ENCODE results near the gene DMTF1. TPM values are rescaled to one million over a fixed set of nuclear protein-coding genes. Genes with fewer than 3 reads are reported as not detected.

DMTF1 gene, protein sequence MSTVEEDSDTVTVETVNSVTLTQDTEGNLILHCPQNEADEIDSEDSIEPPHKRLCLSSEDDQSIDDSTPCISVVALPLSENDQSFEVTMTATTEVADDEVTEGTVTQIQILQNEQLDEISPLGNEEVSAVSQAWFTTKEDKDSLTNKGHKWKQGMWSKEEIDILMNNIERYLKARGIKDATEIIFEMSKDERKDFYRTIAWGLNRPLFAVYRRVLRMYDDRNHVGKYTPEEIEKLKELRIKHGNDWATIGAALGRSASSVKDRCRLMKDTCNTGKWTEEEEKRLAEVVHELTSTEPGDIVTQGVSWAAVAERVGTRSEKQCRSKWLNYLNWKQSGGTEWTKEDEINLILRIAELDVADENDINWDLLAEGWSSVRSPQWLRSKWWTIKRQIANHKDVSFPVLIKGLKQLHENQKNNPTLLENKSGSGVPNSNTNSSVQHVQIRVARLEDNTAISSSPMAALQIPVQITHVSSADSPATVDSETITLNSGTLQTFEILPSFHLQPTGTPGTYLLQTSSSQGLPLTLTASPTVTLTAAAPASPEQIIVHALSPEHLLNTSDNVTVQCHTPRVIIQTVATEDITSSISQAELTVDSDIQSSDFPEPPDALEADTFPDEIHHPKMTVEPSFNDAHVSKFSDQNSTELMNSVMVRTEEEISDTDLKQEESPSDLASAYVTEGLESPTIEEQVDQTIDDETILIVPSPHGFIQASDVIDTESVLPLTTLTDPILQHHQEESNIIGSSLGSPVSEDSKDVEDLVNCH
- 90.5 and 94.3 TPM in 2 replicates for total RNA-seq (2021)
- percentile 97 among the genes with signal in this experiment for Bru-seq, nascent RNA
- percentile 96 among the genes with signal in this experiment for BruChase-seq, experiment 1, labeled RNA remaining after a 2-hour chase
- percentile 81 among the genes with signal in this experiment for BruChase-seq, experiment 2, labeled RNA remaining after a 6-hour chase
- long read RNA-seq, transcript DMTF1-201 (18 exons, 3,801 nt) = major isoform, 10 of 40 reads
- long read RNA-seq, partial matches to known transcripts = 4 of 40 reads
- long read RNA-seq, other reads (novel, unspliced or antisense) = 23 of 40 reads

DNA sequence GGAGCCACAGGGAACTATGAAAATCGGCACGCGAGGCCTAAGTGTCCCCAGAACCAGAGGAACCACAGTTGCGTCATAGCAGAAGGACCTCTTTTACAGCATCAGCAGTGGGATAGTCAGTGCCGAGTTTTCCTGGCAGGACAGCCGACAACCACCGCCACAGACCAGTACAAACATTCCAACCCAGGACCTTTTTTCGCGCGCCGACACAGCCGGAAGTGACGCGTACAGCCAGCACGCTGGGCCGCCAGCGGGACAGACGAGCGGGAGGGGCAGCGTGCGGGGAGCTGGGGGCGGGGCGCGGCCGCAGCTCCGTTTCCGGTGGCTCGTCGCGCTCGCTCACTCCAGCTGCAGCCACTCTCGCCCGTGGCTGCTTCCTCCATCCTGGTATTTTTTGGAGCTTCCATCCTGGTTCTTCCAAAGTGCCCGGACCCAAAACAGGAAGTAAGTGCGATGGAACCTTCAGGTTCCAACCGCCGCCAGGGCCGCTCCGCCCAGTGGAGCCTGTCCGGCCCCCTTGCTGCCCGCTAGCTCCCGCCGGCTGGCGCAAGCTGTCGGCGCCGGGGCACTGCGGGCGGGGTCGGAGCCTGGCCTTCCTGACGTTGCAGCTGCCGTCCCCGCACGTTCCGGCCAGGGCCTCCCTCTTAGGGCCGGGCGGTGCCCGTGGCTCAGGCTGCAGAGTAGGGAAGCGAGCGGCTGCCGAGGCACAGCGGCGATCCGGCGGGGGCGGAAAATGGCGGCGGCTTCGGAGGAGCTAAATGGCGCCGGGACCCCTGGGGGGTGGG lies at the start of gene DMTF1:
DMTF1 (plus strand) TSS at position 342 of the 785 bp plus-strand sequence. CDS start 12,489 bp downstream, outside the sequence.
- no TSS peak for BruUV-seq (replicated peaks)
- Histone ChIP-seq H3K4me3 (ENCODE audit: low read depth, low read length, poor library complexity, severe bottlenecking) (peak within 1 kb of the TSS; percentile 89), H3K4me1 (ENCODE audit: insufficient read depth, low read length, poor library complexity, severe bottlenecking) (peaks cover 11% of the 10 kb centered on the region), H3K27ac (ENCODE audit: low read depth, low read length, poor library complexity, severe bottlenecking) (peak within 1 kb of the TSS; percentile 99), H3K9me3 (ENCODE audit: low read depth, low read length, poor library complexity, severe bottlenecking) (no peaks in the 10 kb centered on the region), H3K27me3 (replicated peaks; ENCODE audit: insufficient read depth, low read depth, low read length, poor library complexity) (no peaks in the 10 kb centered on the region), H3K36me3 (ENCODE audit: insufficient read depth, low read length, poor library complexity, severe bottlenecking) (peaks cover 11% of the 10 kb centered on the region)
- ChIA-PET POLR2A (ENCODE audit: low non-redundant PET) (interaction anchor here (0.6 to 1.2 kb wide), 7 partner anchors 17 to 220 kb away, joined by 3 to 6 read pairs (median 3); no protein-coding TSS in a partner anchor), CTCF (interaction anchor here (0.6 to 0.8 kb wide), 2 partner anchors 67 to 68 kb away, joined by 3 to 4 read pairs; no protein-coding TSS in a partner anchor)
- peak; percentile 96 for DNase-seq (ENCODE audit: low spot score)
- intact Hi-C loops (cut with micrococcal nuclease; ENCODE audit: unreplicated experiment) = loop anchor here (2.0 to 5.0 kb wide), 2 partner anchors 66 to 85 kb away; partner anchors contain the start of gene TMEM243
- TF ChIP-seq EZH2 (IDR thresholded peaks at IDR 0.05; ENCODE audit: borderline replicate concordance, low read depth, low read length, poor library complexity, severe bottlenecking) = no peak
- TF ChIP-seq, protein P1, sequence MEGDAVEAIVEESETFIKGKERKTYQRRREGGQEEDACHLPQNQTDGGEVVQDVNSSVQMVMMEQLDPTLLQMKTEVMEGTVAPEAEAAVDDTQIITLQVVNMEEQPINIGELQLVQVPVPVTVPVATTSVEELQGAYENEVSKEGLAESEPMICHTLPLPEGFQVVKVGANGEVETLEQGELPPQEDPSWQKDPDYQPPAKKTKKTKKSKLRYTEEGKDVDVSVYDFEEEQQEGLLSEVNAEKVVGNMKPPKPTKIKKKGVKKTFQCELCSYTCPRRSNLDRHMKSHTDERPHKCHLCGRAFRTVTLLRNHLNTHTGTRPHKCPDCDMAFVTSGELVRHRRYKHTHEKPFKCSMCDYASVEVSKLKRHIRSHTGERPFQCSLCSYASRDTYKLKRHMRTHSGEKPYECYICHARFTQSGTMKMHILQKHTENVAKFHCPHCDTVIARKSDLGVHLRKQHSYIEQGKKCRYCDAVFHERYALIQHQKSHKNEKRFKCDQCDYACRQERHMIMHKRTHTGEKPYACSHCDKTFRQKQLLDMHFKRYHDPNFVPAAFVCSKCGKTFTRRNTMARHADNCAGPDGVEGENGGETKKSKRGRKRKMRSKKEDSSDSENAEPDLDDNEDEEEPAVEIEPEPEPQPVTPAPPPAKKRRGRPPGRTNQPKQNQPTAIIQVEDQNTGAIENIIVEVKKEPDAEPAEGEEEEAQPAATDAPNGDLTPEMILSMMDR (conservative IDR thresholded peaks at IDR 0.05; ENCODE audit: low read depth, low read length) = no peak

DNA sequence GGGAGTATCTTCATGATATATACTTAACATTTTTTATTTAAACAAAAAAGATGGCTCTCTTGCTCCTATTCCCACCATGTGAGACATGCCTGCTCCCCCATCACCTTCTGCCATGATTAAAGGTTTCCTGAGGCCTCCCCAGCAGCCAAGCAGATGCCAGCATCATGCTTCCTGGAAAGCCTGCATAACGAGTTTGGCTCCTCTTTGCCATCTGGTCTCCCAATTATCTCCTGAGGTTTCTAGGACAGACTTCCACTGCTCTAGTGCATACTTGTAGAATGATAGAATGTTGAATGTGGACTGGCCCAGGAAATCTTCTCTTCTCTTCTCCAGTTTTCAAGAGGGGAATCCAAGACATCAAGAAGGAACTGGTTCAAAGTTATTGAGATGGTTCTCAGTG lies 46.9 kb upstream of the DMTF1 start:
- no TSS peak for BruUV-seq (replicated peaks)
- Histone ChIP-seq H3K36me3 (ENCODE audit: insufficient read depth, low read length, poor library complexity, severe bottlenecking) (no peaks in the 10 kb centered on the region), H3K4me3 (ENCODE audit: low read depth, low read length, poor library complexity, severe bottlenecking) (no peak overlapping the region), H3K27me3 (replicated peaks; ENCODE audit: insufficient read depth, low read depth, low read length, poor library complexity) (peaks cover 3% of the 10 kb centered on the region), H3K9me3 (ENCODE audit: low read depth, low read length, poor library complexity, severe bottlenecking) (no peaks in the 10 kb centered on the region), H3K27ac (ENCODE audit: low read depth, low read length, poor library complexity, severe bottlenecking) (no peak overlapping the region), H3K4me1 (ENCODE audit: insufficient read depth, low read length, poor library complexity, severe bottlenecking) (no peaks in the 10 kb centered on the region)
- TF ChIP-seq EZH2 (IDR thresholded peaks at IDR 0.05; ENCODE audit: borderline replicate concordance, low read depth, low read length, poor library complexity, severe bottlenecking) = no peak
- TF ChIP-seq, protein P1 (conservative IDR thresholded peaks at IDR 0.05; ENCODE audit: low read depth, low read length) = no peak
- intact Hi-C loops (cut with micrococcal nuclease; ENCODE audit: unreplicated experiment) = no loop called here
- POLR2A ChIA-PET (ENCODE audit: low non-redundant PET) = no interaction called here
- no peak for DNase-seq (ENCODE audit: low spot score)
- CTCF ChIA-PET = no interaction called here
